ENCODE measurements around the gene OR4K14.
"Not testable (repeated sequence)": the region's sequence is repeated elsewhere in the genome, so short reads cannot be mapped to it uniquely, and the experiment has no call there.

Gene OR4K14, protein sequence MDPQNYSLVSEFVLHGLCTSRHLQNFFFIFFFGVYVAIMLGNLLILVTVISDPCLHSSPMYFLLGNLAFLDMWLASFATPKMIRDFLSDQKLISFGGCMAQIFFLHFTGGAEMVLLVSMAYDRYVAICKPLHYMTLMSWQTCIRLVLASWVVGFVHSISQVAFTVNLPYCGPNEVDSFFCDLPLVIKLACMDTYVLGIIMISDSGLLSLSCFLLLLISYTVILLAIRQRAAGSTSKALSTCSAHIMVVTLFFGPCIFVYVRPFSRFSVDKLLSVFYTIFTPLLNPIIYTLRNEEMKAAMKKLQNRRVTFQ

DNA sequence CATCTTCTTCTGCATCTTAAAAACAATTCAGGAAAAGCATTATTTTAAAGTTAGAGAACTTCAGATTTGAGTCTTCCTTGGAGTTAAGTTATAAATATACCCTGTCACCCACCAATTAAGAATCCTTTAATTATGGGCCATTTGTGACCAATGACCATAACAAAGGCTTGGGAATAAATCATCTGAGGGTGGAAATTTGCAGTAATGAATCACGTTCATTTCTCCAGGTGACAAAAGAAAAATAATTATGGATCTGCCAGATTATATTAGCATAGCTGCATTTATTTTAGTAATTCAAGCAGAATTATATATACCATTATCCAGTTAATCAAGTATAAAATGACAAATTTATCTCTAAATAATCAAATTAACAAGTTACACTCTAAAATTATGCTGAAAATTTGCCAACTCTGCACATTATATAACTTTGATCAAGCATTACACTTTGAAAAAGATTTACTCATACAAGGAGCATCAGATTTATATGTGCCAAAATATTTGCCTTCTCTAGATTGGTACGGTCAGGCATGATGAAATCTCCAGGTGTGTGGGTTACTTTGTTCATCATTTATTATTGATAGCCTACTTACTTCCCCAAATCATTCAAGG is at the start of gene OR4K14:
Gene OR4K14 (minus strand): TSS at position 51 of the 609 bp plus-strand sequence. CDS start 4,114 bp downstream, outside the sequence.
- Mint-ChIP-seq H3K36me3 (no peaks in the 10 kb centered on the region), H3K27me3 (no peaks in the 10 kb centered on the region), H3K4me1 (no peaks in the 10 kb centered on the region), H3K4me3 (no peak within 1 kb of the TSS), H3K9me3 (no peaks in the 10 kb centered on the region), H3K27ac (no peak within 1 kb of the TSS)
- CTCF ChIA-PET: no interaction called here
- DNase-seq: no peak

DNA sequence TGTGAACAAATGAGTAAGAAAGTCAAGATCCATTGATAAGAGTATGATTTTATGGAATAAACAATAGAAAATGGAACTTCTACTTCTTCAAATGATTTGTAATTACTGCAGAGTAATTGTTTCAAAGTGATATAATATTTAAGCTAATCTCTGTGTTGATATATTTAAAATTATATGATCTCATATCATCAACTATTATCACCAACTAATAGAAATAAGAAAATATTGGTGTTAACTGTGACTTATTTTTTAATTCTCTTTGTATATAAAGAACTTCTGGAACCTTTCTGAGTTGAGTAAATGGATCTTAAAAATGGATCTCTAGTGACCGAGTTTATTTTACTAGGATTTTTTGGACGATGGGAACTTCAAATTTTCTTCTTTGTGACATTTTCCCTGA is 40.6 kb upstream of the OR4K14 start, which contains the start of gene OR4L1:
Gene OR4L1 (plus strand): TSS at position 301 of the 400 bp plus-strand sequence. CDS start 0 bp downstream, at position 301.
- CTCF ChIA-PET: no interaction called here
- no peaks in the 10 kb centered on the region for H3K36me3 Mint-ChIP-seq
- H3K4me1 Mint-ChIP-seq: no peaks in the 10 kb centered on the region
- DNase-seq: no peak
- no peak within 1 kb of the TSS for H3K4me3 Mint-ChIP-seq
- H3K27ac Mint-ChIP-seq: no peak within 1 kb of the TSS
- no peaks in the 10 kb centered on the region for H3K27me3 Mint-ChIP-seq
- H3K9me3 Mint-ChIP-seq: no peaks in the 10 kb centered on the region

GRCh38 chr14:20048202-20048601 is 29.1 kb upstream of the OR4K14 start:
- no peaks in the 10 kb centered on the region for H3K9me3 Mint-ChIP-seq
- DNase-seq: no peak
- CTCF ChIA-PET: no interaction called here

DNA sequence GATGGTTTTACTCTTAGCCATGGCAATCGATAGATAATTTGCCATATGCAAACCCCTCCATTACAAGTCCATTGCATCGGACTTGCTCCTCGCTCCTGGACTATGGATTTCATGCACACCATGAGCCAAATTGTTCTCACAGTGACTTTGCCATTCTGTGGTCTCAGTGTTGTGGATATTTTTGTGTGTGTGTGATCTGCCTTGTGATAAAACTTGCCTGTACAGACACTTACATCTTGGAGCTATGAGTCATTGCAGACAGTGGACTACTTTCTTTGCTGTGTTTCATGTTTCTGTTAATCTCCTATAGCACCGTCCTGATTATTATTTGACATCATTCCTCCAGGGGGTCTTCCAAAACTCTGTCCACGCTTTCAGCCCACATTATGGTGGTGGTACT is 25.1 kb upstream of the OR4K14 start:
- peaks cover 4% of the 10 kb centered on the region for H3K9me3 Mint-ChIP-seq
- CTCF ChIA-PET: no interaction called here
- H3K4me1 Mint-ChIP-seq: no peaks in the 10 kb centered on the region
- H3K27me3 Mint-ChIP-seq: no peaks in the 10 kb centered on the region
- H3K36me3 Mint-ChIP-seq: no peaks in the 10 kb centered on the region
- DNase-seq: no peak
- no peak overlapping the region for H3K4me3 Mint-ChIP-seq
- no peak overlapping the region for H3K27ac Mint-ChIP-seq

More at GRCh38 chr14:20048202-20048601, 29.1 kb upstream of the OR4K14 start:
- Mint-ChIP-seq H3K4me1 (no peaks in the 10 kb centered on the region), H3K27ac (no peak overlapping the region), H3K36me3 (no peaks in the 10 kb centered on the region), H3K27me3 (no peaks in the 10 kb centered on the region), H3K4me3 (no peak overlapping the region)

- Mint-ChIP-seq H3K36me3 (no peaks in the 10 kb centered on the region), H3K27me3 (no peaks in the 10 kb centered on the region), H3K9me3 (peaks cover 3% of the 10 kb centered on the region), H3K4me3 (no peak within 1 kb of the TSS), H3K27ac (no peak within 1 kb of the TSS), H3K4me1 (no peaks in the 10 kb centered on the region)
- DNase-seq: no peak
- CTCF ChIA-PET: no interaction called here
Observed at GRCh38 chr14:20035938-20036337, 16.8 kb upstream of the OR4K14 start, which contains the start of gene OR4K13. TSS of gene OR4K13 (minus strand) at chr14:20036038. CDS start at chr14:20034758, 1,280 bp downstream.

DNA sequence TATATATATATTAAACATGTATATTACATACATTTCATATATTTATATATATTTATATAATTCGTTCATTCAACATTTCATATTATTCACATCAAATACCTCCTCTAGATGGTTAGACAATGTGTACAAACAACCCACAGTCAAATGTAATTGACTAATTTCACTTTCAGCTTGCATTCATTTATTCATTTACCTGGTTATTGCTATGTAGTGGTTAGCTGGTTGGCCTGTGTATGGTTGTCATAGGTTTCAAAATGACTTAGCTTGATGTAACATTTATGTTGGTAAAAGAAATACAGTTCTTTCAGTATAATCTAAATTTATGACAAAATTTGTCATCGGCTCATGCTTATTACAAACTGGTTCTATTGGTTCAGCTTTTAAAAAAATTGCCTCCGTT is 16.3 kb upstream of the OR4K14 start:
- H3K27ac Mint-ChIP-seq: no peak overlapping the region
- H3K9me3 Mint-ChIP-seq: peaks cover 3% of the 10 kb centered on the region
- CTCF ChIA-PET: no interaction called here
- no peaks in the 10 kb centered on the region for H3K36me3 Mint-ChIP-seq
- H3K4me3 Mint-ChIP-seq: no peak overlapping the region
- DNase-seq: no peak
- no peaks in the 10 kb centered on the region for H3K4me1 Mint-ChIP-seq
- no peaks in the 10 kb centered on the region for H3K27me3 Mint-ChIP-seq

DNA sequence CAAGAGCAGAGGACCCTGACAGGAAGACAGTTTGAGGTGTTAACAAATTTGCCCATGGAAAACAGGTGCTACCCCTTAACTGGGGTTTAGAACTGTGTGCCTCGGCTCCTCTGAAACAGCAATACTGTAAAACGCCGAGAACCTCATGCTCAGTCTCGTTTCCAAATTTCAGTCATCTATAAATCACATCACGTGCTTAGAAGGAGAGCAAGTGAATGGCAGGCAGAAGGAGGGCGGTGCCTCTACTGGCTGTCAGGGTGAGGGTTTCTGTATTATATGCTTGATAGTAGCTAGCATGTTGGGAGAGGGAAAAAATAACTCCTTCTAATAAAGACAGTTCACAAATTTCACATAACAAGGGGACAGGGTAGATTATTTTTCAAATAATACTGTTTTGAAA is 12.0 kb upstream of the OR4K14 start:
- CTCF ChIA-PET: no interaction called here
- Mint-ChIP-seq H3K4me1 (peaks cover 4% of the 10 kb centered on the region), H3K27me3 (no peaks in the 10 kb centered on the region), H3K36me3 (no peaks in the 10 kb centered on the region), H3K27ac (no peak overlapping the region), H3K9me3 (no peaks in the 10 kb centered on the region), H3K4me3 (no peak overlapping the region)
- no peak for DNase-seq

- Mint-ChIP-seq H3K9me3 (peaks cover 6% of the 10 kb centered on the region), H3K4me1 (no peaks in the 10 kb centered on the region), H3K27ac (no peak overlapping the region), H3K4me3 (no peak overlapping the region), H3K36me3 (peaks cover 1% of the 10 kb centered on the region), H3K27me3 (no peaks in the 10 kb centered on the region)
- no peak for DNase-seq
- CTCF ChIA-PET: no interaction called here
Observed at GRCh38 chr14:20008156-20008555, 11.0 kb downstream of the OR4K14 start.

GRCh38 chr14:20002319-20002718 is 16.8 kb downstream of the OR4K14 start:
- no peak overlapping the region for H3K4me3 Mint-ChIP-seq
- no peak for DNase-seq
- H3K9me3 Mint-ChIP-seq: peaks cover 4% of the 10 kb centered on the region
- no peak overlapping the region for H3K27ac Mint-ChIP-seq
- CTCF ChIA-PET: no interaction called here
- no peaks in the 10 kb centered on the region for H3K27me3 Mint-ChIP-seq
- H3K36me3 Mint-ChIP-seq: peaks cover 1% of the 10 kb centered on the region
- H3K4me1 Mint-ChIP-seq: no peaks in the 10 kb centered on the region

DNA sequence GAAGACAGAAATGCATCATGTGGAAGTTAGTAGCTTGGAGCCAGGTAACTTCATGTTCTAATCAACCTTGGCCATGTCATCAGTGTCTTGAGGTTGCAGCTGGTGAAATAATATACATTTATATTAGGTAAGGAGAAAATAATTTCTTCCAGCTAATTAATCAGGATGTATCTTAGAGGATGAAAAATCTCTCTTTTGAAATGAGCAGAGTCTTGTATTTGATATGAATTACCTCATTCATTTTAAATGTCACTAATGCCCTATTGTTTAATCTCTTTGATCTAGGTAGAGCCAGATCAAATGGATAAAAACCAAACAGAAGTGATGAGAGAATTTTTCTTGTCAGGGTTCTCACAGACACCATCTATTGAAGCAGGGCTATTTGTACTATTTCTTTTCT is 17.2 kb downstream of the OR4K14 start, which contains the start of gene OR4Q2:
Gene OR4Q2 (plus strand): TSS at position 301 of the 400 bp plus-strand sequence.
- no peaks in the 10 kb centered on the region for H3K27me3 Mint-ChIP-seq
- H3K36me3 Mint-ChIP-seq: no peaks in the 10 kb centered on the region
- H3K4me1 Mint-ChIP-seq: no peaks in the 10 kb centered on the region
- H3K9me3 Mint-ChIP-seq: peaks cover 1% of the 10 kb centered on the region
- H3K4me3 Mint-ChIP-seq: no peak within 1 kb of the TSS
- CTCF ChIA-PET: no interaction called here
- DNase-seq: no peak
- H3K27ac Mint-ChIP-seq: no peak within 1 kb of the TSS

GRCh38 chr14:19993438-19993837 is 25.7 kb downstream of the OR4K14 start:
- Mint-ChIP-seq H3K4me1 (no peaks in the 10 kb centered on the region), H3K9me3 (peaks cover 2% of the 10 kb centered on the region), H3K27me3 (no peaks in the 10 kb centered on the region), H3K4me3 (no peak overlapping the region), H3K27ac (no peak overlapping the region), H3K36me3 (no peaks in the 10 kb centered on the region)
- CTCF ChIA-PET: no interaction called here
- DNase-seq: no peak

- Mint-ChIP-seq H3K4me3 (no peak within 1 kb of the TSS), H3K4me1 (peaks cover 29% of the 10 kb centered on the region), H3K27me3 (no peaks in the 10 kb centered on the region), H3K9me3 (peaks cover 11% of the 10 kb centered on the region), H3K27ac (peak within 1 kb of the TSS; percentile 43), H3K36me3 (peaks cover 14% of the 10 kb centered on the region)
- CTCF ChIA-PET: no interaction called here
- DNase-seq: no peak
Observed at GRCh38 chr14:19975291-19975690, 43.8 kb downstream of the OR4K14 start, which contains the start of gene OR4K15. TSS of gene OR4K15 (plus strand) at chr14:19975591. CDS start at chr14:19975591, 0 bp downstream.

DNA sequence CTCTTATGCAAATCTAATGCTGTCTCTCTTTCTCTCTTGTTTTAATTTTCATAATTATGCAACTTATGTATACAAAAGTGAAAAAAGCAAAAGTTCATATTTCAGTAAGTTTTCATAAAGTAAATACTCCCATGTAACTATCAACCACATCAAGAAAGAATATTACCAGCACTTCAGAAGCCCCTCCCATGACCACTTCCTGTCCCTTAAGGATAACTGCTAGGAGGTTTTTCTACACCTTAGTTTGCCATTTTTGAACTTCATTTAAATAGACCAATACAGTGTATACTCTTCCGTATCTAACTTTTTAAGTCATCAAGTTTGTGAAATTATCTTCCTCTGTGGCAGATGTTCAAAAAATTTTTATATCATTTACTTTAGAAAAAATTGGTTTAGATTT is 44.3 kb downstream of the OR4K14 start:
- H3K4me1 Mint-ChIP-seq: peaks cover 29% of the 10 kb centered on the region
- peak overlapping the region; percentile 43 for H3K27ac Mint-ChIP-seq
- CTCF ChIA-PET: no interaction called here
- H3K27me3 Mint-ChIP-seq: no peaks in the 10 kb centered on the region
- H3K36me3 Mint-ChIP-seq: peaks cover 11% of the 10 kb centered on the region
- H3K4me3 Mint-ChIP-seq: no peak overlapping the region
- peak; percentile 63 for DNase-seq
- H3K9me3 Mint-ChIP-seq: peaks cover 9% of the 10 kb centered on the region

DNA sequence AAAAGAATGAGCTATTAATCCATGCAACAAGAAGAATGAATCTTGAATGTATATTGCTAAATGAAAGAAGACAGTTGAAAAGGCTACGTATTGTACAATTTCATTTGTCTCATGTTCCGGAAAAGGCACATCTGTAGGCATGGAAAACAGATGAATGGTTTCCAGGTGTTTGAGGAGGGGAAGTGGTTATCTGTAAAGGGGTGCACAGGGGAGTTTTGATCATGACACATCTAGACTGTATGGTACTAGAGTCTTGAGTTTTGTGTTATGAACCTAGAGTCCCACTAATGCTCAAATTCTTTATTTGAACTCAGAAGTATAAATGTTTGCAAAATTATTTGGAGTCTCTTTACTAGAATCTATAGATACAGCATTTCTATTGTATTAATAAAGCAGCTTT is 49.4 kb downstream of the OR4K14 start:
- H3K4me3 Mint-ChIP-seq, DNase-seq, H3K27me3 Mint-ChIP-seq, H3K36me3 Mint-ChIP-seq, H3K27ac Mint-ChIP-seq, CTCF ChIA-PET, H3K9me3 Mint-ChIP-seq: not testable (repeated sequence)
- peaks cover 23% of the 10 kb centered on the region for H3K4me1 Mint-ChIP-seq

Measured in activated naive CD4-positive, alpha-beta T cell treated with anti-CD3 and anti-CD28 coated beads, Interleukin-2, amount 10 ng/mL, durations not matched to agents 7 days and 5 days (primary cell).